NCI-H2029 treated with DMSO at 0.1 percent for 48 hours (cell line): ENCODE results near the gene SAXO1.
"Not testable (repeated sequence)": the region's sequence is repeated elsewhere in the genome, so short reads cannot be mapped to it uniquely, and the experiment has no call there.

Source experiments
- DNase-seq: peaks from one replicate; lab custom pipeline; 2025; lab: John Stamatoyannopoulos, UW

The SAXO1 gene

DNA sequence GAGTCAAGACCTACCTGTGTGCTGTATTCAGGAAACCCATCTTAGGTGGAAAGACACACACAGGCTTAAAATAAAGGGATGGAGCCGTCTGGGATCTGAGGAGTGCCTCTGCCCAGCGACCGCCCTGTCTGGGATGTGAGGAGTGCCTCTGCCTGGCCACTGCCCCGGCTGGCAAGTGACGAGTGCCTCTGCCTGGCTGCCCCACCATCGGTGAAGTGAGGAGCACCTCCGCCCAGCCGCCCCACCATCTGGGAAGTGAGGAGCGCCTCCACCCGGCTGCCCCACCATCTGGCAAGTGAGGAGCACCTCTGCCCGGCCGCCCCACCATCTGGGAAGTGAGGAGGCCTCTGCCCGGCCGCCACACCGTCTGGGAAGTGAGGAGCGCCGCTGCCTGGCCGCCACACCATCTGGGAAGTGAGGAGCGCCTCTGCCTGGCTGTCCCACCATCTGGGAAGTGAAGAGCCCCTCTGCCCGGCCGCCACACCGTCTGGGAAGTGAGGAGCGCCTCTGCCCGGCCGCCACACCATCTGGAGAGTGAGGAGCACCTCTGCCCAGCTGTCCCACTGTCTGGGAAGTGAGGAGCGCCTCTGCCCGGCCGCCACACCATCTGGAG lies 33.7 kb downstream of the SAXO1 start:
- no peak for DNase-seq

DNA sequence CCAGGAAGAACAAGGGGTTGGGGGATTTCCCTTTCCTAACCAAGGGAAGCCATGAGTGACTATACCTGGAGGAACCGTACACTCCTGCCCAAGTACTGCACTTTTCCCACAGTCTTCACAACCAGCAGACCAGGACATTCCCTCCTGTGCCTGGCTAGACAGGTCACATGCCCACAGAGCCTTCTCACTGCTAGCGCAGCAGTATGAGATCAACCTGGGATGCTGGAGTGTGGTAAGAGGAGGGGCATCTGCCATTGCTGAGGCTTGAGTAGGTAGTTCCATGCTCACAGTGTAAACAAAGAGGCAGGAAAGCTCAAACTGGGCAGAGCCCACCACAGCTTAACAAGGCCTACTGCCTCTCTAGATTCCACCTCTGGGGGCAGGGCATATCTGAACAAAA lies 35.9 kb downstream of the SAXO1 start:
- DNase-seq, result no peak

GRCh38 chr9:18996211-18996610 lies 36.8 kb downstream of the SAXO1 start:
- DNase-seq, result no peak

DNA sequence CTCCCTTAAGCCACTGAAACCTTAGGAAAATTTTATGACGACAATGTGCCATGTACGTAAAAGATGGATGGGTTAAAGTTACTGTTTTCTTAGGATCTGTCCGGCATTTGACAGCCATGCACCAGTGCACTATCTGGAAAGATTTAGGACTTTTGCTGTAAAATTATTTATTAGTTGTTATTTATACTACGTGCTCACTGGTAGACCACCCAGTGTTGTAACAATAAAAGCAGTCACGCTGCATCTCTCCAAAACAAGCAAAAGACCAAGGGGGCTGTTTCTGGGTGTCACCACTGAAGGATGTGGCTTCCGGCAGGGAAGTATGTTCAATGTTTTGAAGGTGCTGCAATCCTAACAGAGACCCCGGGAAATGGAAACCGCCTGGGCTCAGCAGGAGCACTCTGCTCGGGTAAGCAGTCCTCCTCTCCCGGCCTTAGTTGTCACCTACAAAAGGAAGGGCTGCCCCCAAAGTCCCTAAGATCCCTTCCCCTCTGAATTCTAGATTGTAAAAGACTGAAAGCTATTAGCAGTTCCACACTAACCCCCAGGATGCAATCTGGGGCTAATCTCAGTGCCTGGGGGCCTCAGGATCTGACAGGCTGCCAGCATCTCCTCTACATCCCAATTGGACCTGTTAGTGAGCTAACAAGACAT lies 38.6 kb downstream of the SAXO1 start:
- DNase-seq, result no peak

GRCh38 chr9:18991197-18991596 lies 41.8 kb downstream of the SAXO1 start:
- DNase-seq, result not testable (repeated sequence)

- no peak for DNase-seq
These were observed 42.5 kb downstream of the SAXO1 start for GRCh38 chr9:18990494-18990893.

DNA sequence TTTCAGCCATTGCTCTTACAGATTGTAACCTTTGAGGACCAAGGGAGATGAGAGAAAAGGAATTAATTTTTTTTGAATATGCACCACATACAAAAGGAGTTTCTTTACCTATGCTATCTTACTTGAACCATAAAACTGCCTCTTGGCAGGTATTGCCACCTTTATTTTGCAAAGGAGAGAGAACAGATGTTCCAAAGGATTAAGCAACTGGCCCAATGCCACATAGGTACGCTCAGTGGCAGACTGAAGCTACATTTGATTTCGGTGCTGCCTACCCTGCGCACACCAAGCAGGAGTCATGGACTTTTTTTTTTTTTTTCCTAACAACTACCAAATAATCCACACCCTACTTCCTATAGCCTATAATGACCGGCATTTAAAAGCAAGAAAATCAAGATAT lies 43.1 kb downstream of the SAXO1 start:
- no peak for DNase-seq

DNA sequence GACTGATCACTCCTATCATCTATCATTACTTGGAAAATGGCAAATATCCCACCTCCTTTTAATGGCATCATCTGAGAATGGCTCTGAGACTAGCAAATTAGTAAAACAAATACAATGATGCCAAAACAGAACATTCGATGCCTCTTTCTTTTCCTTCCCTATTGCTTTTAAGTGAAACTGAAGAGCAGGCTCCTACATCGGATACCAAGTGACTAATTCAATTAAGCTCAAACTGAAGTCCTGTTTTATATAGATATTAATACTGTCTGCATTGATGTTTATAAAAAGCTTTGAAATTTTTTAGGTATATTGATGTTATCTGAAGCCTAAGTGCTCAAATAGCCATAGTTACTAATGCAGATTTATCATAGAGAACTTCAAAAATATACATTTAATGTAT lies 43.9 kb downstream of the SAXO1 start:
- DNase-seq, result no peak

DNA sequence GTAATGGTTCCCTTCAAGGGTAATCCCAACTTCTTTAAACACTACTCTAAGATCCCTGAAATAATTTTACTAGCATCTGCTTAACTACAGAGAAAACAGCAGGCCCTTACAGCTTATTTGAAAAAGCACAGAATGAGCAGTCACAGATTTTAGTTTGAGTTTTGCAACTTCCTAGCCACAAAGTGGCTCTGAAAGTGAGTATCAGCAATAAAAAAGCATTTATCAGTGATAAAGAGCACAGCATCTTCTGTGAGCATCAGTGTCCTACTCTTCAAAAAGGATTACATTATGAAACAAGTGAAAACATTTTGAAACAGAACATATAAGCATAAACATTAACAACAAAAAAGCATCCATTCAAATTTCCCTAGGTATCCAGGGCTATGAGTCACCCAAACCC lies 45.0 kb downstream of the SAXO1 start:
- no peak for DNase-seq

DNA sequence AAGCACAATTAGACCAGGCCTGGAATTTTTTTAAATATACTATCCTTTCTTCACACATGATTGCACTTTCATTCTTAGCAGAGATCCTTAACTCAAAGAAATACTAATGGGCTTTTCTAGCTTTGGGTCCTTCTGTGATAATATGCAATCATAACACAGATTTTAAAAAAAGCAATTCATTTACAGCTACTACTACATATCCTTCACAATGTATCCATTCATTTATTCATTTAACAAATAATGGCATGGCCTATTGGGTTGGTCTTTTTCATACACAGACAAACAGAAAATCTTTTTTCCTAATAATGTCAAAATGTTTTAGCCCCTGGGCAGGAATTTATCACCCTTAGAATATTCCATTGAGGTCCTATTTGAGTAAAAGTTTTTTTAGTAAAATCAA lies 47.0 kb downstream of the SAXO1 start:
- no peak for DNase-seq

- DNase-seq, result no peak
These were observed 47.5 kb downstream of the SAXO1 start for GRCh38 chr9:18985464-18985951.

GRCh38 chr9:18982262-18982620 lies 50.8 kb downstream of the SAXO1 start:
- DNase-seq, result no peak

DNA sequence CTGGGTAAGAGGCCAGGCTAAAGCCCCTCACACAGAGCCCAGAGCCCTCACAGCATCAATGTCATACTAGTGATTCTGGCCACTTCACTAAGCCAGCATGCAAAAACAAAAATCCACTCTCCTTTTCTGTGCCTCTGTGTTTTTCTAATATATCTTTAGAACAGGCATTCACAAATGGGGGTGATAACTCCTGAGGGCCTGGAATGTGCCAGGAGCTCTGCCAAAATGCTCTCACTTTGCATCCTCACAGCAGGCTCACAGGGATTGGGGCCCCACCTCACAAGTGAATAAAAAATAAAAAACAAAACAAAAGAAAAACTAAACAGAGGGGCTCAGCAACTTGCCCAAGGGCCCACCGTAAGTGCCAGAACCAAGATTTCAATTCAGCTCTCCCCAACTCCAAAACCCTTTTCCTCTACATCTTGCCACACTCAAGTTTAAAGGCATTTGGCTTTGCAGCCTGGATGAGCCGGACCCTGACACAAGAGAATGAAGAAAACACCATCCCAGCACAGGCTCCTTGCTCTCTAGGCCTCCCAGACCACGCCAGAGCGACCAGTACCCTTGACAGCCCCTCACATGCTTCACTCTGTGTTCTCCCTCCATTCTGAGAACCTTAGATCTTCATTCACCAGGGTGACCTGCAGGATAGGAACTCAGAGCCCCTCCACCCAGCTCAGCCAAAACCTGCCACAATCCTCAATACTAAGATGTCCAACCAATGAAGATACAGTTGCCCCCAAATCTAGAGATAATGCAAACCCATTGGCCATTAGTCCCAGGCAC lies 51.3 kb downstream of the SAXO1 start:
- no peak for DNase-seq

DNA sequence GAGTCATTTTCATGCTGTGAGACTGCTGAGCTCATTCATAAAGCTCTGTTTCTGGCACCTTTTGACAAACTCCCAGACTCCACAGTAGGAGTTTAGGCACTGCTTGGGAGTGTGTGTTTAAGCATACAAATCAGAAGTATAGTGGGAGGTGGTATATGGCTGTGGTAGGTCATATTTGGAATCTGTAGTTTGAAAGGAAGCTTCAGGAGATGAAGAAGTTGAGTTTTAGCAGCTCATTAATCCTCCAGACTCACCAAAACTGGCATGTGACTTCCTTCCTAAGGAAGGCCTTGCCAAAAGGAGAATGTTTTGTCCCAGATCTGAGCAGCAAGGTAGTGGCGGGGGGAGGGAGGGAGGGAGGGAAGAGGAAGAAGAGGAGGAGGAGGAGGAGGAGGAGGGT lies 52.8 kb downstream of the SAXO1 start:
- DNase-seq, result no peak

DNA sequence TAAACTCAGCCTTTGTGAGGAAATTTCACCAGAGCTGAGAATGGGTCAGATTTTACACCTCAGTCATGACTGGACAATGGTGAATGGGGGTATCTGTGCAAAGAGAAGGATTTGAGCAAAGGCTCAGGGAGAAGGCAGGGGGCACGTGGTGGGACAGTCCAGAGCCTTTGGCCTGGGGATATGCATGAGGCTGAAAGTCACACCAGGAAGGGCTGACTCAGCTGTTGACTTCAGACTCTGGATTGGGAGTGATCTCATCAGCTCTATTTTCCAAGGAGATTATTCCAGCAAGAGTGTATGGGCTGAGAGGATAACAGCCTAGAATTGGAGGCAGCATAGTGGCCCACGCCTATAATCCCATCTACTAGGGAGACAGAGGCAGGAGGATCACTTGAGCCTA lies 53.6 kb downstream of the SAXO1 start:
- DNase-seq, result no peak

DNA sequence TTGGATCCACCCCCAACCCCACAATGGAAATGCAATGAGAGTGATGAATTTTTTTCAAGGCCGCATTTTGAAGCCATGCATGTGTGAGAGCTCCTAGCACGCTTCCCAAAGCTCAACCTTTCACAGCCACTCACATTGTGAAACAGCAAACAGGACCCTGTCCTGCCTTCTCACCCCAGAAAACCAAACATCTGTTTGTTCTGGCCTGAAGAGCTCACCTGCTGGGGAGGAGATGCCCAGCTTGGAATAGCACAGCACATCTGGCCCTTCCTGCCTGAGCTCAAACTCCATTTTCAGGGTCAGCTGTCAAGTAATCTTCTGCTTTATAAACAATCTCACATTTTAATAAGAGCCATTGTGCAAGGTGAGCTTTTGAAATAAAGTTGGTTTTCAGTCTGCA lies 54.8 kb downstream of the SAXO1 start:
- DNase-seq, result no peak

DNA sequence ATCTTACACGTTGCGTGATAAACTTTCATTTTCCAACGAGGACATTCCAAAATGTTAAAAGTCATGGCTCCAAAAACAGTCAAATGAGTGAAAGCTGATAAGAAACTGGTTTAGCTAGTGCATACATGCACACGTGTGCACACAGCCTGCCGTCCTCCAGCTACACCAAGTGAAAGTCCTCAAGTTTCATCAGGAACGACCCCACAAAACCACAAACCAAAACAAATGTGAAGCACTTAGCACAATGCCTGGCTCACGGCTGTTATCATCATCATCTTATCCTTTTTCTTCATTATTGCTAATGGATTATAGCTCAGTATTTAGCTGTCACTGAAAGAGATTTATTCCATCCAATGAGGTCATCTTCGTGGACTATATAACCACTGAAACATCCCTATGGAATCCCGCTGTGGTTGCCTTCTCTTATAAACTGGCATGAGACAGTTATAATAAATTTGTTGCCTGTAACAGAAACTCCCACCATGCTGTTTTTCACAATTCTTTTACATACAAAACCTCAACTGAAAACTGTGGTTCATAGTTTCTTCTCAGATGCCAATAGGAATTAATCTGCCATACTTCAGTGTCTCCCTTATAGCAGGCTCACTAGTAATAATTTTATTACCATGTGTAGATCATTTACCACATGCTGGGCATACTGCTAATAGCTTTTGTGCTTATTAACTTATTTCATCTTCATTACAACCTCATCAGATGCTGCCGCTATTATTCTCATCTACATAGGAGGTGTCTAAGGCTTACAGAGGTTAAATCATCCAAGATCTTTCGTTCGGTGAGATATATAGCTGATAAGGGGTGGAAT lies 56.1 kb downstream of the SAXO1 start:
- no peak for DNase-seq

DNA sequence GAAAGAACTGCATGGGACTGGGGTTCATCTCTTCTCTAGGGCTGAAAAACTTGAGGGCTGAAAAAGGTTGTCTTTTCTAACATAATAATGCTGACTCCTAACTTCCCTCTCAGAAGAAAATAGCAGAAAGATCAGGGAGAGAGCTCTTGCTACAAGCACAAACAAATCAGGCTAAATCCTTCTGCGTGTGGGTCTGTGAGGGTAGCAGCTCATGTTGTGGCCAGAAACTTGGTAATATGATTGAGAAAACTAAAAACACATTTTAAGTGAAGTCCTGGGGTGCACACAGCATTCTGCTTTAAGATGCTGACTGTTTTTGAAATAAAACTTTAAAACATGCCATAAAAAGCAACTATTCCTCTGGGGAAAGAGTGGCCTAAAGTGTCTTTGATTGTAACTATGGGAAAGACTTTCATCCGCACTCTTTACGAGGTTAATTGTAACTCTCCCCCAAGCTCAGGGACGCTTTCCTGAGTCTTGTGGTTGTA lies 56.7 kb downstream of the SAXO1 start:
- no peak for DNase-seq

- no peak for DNase-seq
These were observed 59.7 kb downstream of the SAXO1 start for GRCh38 chr9:18973348-18973747.

DNA sequence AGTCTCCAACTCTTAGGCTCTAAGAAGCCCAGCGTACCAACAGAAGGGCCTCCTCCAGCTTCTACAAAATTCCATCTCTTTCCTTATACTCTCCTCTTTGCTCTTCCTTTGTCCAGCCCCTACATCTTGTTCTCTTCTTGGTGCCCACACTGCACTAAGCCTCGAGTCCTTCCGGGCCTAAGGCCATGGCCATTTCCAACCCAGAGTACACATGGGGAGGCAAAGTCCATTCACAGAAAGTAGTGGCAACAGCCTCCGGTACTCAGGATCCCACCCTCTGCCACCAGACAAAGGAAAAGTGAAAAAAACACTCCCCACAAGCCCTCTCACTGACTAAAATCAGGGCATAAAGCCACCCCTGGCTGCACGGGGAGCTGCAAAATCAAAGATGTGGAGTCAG lies 60.3 kb downstream of the SAXO1 start:
- DNase-seq, result no peak

- DNase-seq, result no peak
These were observed 61.1 kb downstream of the SAXO1 start for GRCh38 chr9:18971909-18972308.

DNA sequence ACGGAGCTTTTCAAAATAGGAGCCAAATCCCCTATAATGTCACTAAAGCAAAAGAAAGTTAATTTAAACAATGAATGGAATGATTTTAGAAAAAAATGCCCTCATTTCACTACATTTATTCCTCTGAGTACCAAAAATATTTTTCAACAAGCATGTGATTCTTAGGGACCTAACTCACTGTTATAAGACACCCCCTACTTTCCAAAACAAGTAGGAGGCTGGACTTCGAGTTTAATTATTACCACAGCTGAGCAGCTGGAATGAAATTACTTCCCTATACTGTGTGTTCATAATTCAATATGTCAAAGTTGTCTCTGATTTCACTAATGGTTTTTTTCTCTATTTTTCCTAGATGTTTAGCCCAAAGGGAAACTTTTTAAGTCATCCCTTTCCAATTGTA lies 61.6 kb downstream of the SAXO1 start:
- no peak for DNase-seq
